ENCODE measurements around the gene RNMT.

RNMT gene

DNA sequence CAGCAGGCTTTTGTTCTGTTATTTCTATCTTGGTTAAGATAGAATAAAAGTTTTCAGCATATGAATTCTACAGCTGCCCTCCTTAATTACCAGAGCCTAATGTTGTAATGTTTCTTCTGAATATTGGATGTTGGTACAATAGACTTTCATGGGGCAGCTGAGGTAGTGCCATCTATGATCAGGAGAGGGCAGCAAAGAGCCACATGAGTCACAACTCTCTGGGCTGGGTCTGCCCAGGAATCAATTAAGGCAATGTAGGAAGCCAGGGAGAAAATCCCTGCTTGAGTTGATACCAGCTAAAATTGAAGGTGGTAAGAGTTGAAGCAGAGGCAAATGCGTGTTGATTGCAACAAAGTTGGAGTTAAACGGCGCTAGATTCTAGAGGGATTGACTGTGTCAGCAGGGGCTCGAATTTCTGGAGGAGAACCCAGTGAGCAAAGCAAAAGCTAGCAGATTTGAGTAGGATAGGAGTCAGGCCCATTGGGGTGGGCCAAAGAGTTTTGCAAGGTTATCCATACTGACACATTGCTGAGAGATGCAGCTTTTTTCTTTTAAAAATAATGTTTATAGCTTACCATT is 86.9 kb downstream of the RNMT start:
- no peak for DNase-seq (ENCODE audit: low read depth, low spot score)
- ChIA-PET POLR2A (no interaction called here), CTCF (interaction anchor here (1.1 to 3.7 kb wide), 13 partner anchors 8 to 273 kb away, joined by 3 to 58 read pairs (median 6); partner anchors contain the start of gene MC5R)
- peak; percentile 82 for TF ChIP-seq CTCF (IDR thresholded peaks at IDR 0.05; ENCODE audit: insufficient read depth, low read length, missing control alignments)
- H3K4me3 ChIP-seq (ENCODE audit: low read depth, low read length) = no peak overlapping the region
